GM12873 (cell line): ENCODE results near the gene EXOSC9.

Source experiments
- CTCF ChIP-seq: IDR thresholded peaks from 2 replicates; pipeline ENCODE4 v1.5.1; 2012; ENCODE audit warnings: low read depth, mild to moderate bottlenecking, moderate library complexity, low read length, control low read depth; ENCODE audit not compliant: insufficient read depth; ENCODE audit errors: missing control alignments

EXOSC9 gene, protein sequence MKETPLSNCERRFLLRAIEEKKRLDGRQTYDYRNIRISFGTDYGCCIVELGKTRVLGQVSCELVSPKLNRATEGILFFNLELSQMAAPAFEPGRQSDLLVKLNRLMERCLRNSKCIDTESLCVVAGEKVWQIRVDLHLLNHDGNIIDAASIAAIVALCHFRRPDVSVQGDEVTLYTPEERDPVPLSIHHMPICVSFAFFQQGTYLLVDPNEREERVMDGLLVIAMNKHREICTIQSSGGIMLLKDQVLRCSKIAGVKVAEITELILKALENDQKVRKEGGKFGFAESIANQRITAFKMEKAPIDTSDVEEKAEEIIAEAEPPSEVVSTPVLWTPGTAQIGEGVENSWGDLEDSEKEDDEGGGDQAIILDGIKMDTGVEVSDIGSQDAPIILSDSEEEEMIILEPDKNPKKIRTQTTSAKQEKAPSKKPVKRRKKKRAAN

DNA sequence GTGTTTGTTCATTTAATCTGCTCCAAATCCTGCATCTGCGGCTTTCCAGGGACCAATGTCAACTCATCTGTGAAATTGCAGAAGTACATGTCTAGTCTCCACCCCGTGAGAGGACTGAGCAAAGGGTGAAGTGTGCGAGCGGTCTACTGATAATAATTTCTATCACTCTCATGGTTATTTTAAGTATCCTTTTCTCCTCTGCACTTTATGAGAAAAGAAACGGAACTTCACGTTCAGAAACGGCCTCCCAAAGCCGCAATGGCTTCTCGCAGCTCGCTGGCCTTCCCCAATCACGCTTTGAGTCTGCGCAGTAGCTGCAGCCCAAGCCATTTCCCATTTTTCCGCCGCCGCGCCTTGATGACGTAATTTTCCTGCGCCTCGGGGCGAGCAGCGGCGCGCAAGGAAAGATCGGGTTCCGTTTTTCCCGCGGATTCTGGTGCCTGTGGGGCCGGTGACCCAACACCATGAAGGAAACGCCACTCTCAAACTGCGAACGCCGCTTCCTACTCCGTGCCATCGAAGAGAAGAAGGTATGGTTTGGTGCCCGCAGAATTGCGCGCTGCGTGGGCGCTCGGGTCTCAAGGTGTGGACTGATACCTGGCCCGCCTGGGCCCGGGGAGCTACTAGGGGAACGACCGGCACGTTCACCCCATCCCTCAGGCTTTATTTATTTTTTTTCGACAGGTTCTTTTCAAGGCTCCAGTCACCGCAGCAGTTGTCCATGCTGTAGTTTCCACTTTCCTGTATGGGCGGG is at the start of gene EXOSC9:
EXOSC9 (plus strand) TSS at position 363 of the 754 bp plus-strand sequence; CDS start at position 465, 102 bp downstream.
- TF ChIP-seq CTCF: no peak

GRCh38 chr4:121758925-121759568 is 42.1 kb upstream of the EXOSC9 start:
- no peak for TF ChIP-seq CTCF

- no peak for TF ChIP-seq CTCF
Measured at GRCh38 chr4:121760205-121760604, 40.9 kb upstream of the EXOSC9 start.

DNA sequence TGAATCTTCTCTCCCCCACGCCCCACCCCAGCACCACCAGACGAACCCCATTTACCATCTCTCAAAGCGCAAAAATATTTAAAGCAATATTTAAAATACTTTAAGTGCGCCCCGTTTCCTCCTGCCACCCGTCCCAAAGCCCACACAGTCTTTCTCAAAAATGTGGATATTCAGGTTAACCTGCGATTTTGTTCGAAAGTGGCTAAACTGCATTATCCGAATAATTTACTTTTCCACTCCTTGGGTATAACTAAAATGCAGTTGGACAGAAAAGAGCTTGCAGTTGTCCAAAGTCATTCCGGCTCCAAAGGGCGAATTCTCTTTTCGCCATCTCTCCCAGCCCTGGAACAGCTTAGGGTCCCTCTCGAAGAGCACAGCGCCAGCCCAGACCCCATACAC is 36.8 kb upstream of the EXOSC9 start:
- no peak for TF ChIP-seq CTCF

GRCh38 chr4:121764702-121765367 is 36.3 kb upstream of the EXOSC9 start, which contains the start of gene SMIM43:
Gene SMIM43, minus strand, starts transcription at chr4:121765164. Its CDS starts 59 bp downstream, at chr4:121765105.
- no peak for TF ChIP-seq CTCF

DNA sequence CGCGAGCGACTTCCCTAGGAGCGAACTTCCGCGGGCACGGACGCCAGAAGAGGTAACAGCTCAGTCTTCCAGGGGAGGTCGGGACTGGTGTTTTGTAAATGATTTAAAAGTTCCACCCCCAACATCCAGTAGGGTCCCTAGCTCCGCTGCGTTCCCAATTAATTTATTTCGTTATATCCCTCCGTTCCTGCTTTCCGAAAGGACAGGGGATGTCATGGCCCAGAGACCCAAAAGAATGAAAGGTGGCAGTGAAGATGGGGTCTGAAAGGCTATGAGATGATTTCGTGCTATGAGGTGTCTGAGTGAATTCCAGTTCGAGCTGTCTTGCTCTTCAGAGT is 35.8 kb upstream of the EXOSC9 start:
- no peak for TF ChIP-seq CTCF
